HG02884 (cell line): Measurements from ENCODE around the gene UNKL.
A peak's percentile ranks its signal among the peaks of the same experiment; 100 is the strongest.

Experiments used
- ATAC-seq: cut with Tn5 transposase; IDR thresholded peaks from one replicate; pipeline ENCODE4 v1.9.1; 2021; ENCODE audit warnings: mild to moderate bottlenecking, moderate library complexity; ENCODE audit not compliant: unreplicated experiment

Gene UNKL

GRCh38 chr16:1356061-1356900 lies 58.2 kb downstream of the UNKL start:
- ATAC-seq = no peak

GRCh38 chr16:1355591-1355990 lies 58.9 kb downstream of the UNKL start:
- ATAC-seq = no peak

GRCh38 chr16:1354815-1355540 lies 59.5 kb downstream of the UNKL start:
- ATAC-seq = no peak

- ATAC-seq = peak; percentile 54
Measured at GRCh38 chr16:1351582-1352362, 62.7 kb downstream of the UNKL start, which contains the start of the genes GNPTG and TSR3. Gene GNPTG (plus strand): TSS chr16:1351931. CDS start chr16:1351966, 35 bp downstream. Gene TSR3 (minus strand): TSS chr16:1351878. CDS start chr16:1351804, 74 bp downstream.

GRCh38 chr16:1351215-1351581 lies 63.3 kb downstream of the UNKL start:
- no peak for ATAC-seq

- no peak for ATAC-seq
Measured at GRCh38 chr16:1350691-1351090, 63.8 kb downstream of the UNKL start.

- no peak for ATAC-seq
Measured at GRCh38 chr16:1349951-1350350, 64.6 kb downstream of the UNKL start.

GRCh38 chr16:1349351-1349750 lies 65.2 kb downstream of the UNKL start:
- ATAC-seq = no peak

- no peak for ATAC-seq
Measured at GRCh38 chr16:1348926-1349325, 65.6 kb downstream of the UNKL start.

- ATAC-seq = no peak
Measured at GRCh38 chr16:1348441-1348840, 66.1 kb downstream of the UNKL start.

GRCh38 chr16:1347962-1348361 lies 66.5 kb downstream of the UNKL start:
- no peak for ATAC-seq

GRCh38 chr16:1347286-1347855 lies 67.1 kb downstream of the UNKL start:
- ATAC-seq = no peak

- no peak for ATAC-seq
Measured at GRCh38 chr16:1346422-1347285, 67.8 kb downstream of the UNKL start.

GRCh38 chr16:1345651-1346421 lies 68.7 kb downstream of the UNKL start:
- ATAC-seq = no peak

GRCh38 chr16:1345087-1345486 lies 69.4 kb downstream of the UNKL start:
- no peak for ATAC-seq

- no peak for ATAC-seq
Measured at GRCh38 chr16:1344499-1344898, 70.0 kb downstream of the UNKL start.

GRCh38 chr16:1343428-1344242 lies 70.9 kb downstream of the UNKL start:
- ATAC-seq = no peak
